ENCODE results near the gene CD274.
A peak's percentile ranks its signal among the peaks of the same experiment; 100 is the strongest.

The CD274 gene

GRCh38 chr9:5447337-5447736 lies 3.0 kb upstream of the CD274 start:
- TF ChIP-seq CTCF (IDR thresholded peaks at IDR 0.05; ENCODE audit: borderline replicate concordance, insufficient read depth, low read depth, low read length) = no peak
- H3K4me3 ChIP-seq (ENCODE audit: low read depth, low read length) = no peak overlapping the region

GRCh38 chr9:5448016-5448415 lies 2.3 kb upstream of the CD274 start:
- no peak overlapping the region for H3K4me3 ChIP-seq (ENCODE audit: low read depth, low read length)
- TF ChIP-seq CTCF (IDR thresholded peaks at IDR 0.05; ENCODE audit: borderline replicate concordance, insufficient read depth, low read depth, low read length) = no peak

GRCh38 chr9:5448461-5449435 lies 1.6 kb upstream of the CD274 start:
- no peak overlapping the region for H3K4me3 ChIP-seq (ENCODE audit: low read depth, low read length)
- TF ChIP-seq CTCF (IDR thresholded peaks at IDR 0.05; ENCODE audit: borderline replicate concordance, insufficient read depth, low read depth, low read length) = no peak

- peak overlapping the region; percentile 61 for H3K4me3 ChIP-seq (ENCODE audit: low read depth, low read length)
- no peak for TF ChIP-seq CTCF (IDR thresholded peaks at IDR 0.05; ENCODE audit: borderline replicate concordance, insufficient read depth, low read depth, low read length)
Measured at GRCh38 chr9:5449521-5450358, 602 bp upstream of the CD274 start.

GRCh38 chr9:5452286-5452609 lies 1.9 kb downstream of the CD274 start:
- no peak for TF ChIP-seq CTCF (IDR thresholded peaks at IDR 0.05; ENCODE audit: borderline replicate concordance, insufficient read depth, low read depth, low read length)
- no peak overlapping the region for H3K4me3 ChIP-seq (ENCODE audit: low read depth, low read length)

- no peak overlapping the region for H3K4me3 ChIP-seq (ENCODE audit: low read depth, low read length)
- TF ChIP-seq CTCF (IDR thresholded peaks at IDR 0.05; ENCODE audit: borderline replicate concordance, insufficient read depth, low read depth, low read length) = no peak
Measured at GRCh38 chr9:5453004-5453403, 2.7 kb downstream of the CD274 start.
